HepG2 (cell line): ENCODE results near the gene THEMIS. TPM values are rescaled to one million over a fixed set of nuclear protein-coding genes. Genes with fewer than 3 reads are reported as not detected.

Experiments
- ATAC-seq: fragments of 200-7000 bp; cut with Tn5 transposase; 3 replicates; pipeline ENCODE4 v1.9.1; 2020; ENCODE audit warnings: mild to moderate bottlenecking, moderate library complexity
- Bru-seq: library from RNA; stranded (reverse); fragments of 400-500 nt; gene quantifications from one replicate; lab custom pipeline; 2021; lab: Mats Ljungman, UMichigan
- BruChase-seq, 2 experiments: library from RNA; stranded (reverse); fragments of 400-500 nt; gene quantifications; one replicate each; lab custom pipeline; 2021; lab: Mats Ljungman, UMichigan
- BruUV-seq: library from RNA; stranded (reverse); fragments of 400-500 nt; replicated peaks from 2 replicates; lab custom pipeline; 2021; lab: Mats Ljungman, UMichigan
- CTCF ChIA-PET: fragments of 300-600 bp; formaldehyde crosslinking; extraction: SDS; loops from one replicate; lab custom pipeline; 2021; ENCODE audit warnings: low total read pairs, inconsistent platforms, low intra/inter-chr PET ratio; lab: Yijun Ruan, JAX
- POLR2A ChIA-PET: fragments of 350-600 bp; sonication (Branson Sonifier 250); formaldehyde crosslinking; loops from one replicate; lab custom pipeline; 2020; ENCODE audit warnings: antibody characterized with exemption, inconsistent platforms; lab: Yijun Ruan, JAX
- DNase-seq: peaks from one replicate; pipeline ENCODE4 v3.0.0-alpha.2; 2015; ENCODE audit warnings: low spot score
- FAIRE-seq: peaks from 3 replicates; lab custom pipeline; 2011; peaks lifted over from hg19 to GRCh38; lab: Jason Lieb, UNC
- H2AFZ ChIP-seq: one replicate; pipeline ENCODE4 v1.6.1; 2011; ENCODE audit warnings: low read length, inconsistent platforms
- H3K27ac ChIP-seq: fragments of 300-600 bp; 3 replicates; pipeline ENCODE4 v1.8.0; 2011; ENCODE audit warnings: mixed run types, mild to moderate bottlenecking, mixed read lengths, low read length, inconsistent platforms; ENCODE audit not compliant: insufficient read depth; ENCODE audit errors: extremely low read length
- H3K27me3 ChIP-seq, 2 experiments: fragments of 200-600 bp in 1 of 2; 2 replicates in 1 of 2; 3 replicates in 1 of 2; pipeline versions ENCODE4 v1.6.0 to v1.8.0; 2011; ENCODE audit warnings: low read length in 2 of 2, mild to moderate bottlenecking in 2 of 2, moderate library complexity in 2 of 2, inconsistent platforms in 1 of 2; ENCODE audit not compliant: insufficient read depth in 2 of 2, control insufficient read depth in 1 of 2
- H3K36me3 ChIP-seq, 2 experiments: fragments of 200-600 bp in 1 of 2; replicated peaks in 1 of 2; 2 replicates in 1 of 2; 3 replicates in 1 of 2; pipeline versions ENCODE4 v1.5.1 to v1.8.0; 2011; ENCODE audit warnings: low read length in 2 of 2, inconsistent platforms in 1 of 2; ENCODE audit not compliant: insufficient read depth in 2 of 2, control insufficient read depth in 1 of 2
- H3K4me1 ChIP-seq: 2 replicates; pipeline ENCODE4 v1.5.1; 2012; ENCODE audit warnings: low read length, inconsistent platforms; ENCODE audit not compliant: insufficient read depth
- H3K4me2 ChIP-seq: 2 replicates; pipeline ENCODE4 v1.6.0; 2011; ENCODE audit warnings: low read depth, low read length, inconsistent platforms
- H3K4me3 ChIP-seq, 3 experiments: fragments of 200-600 bp in 1 of 3; sonication (generic), shearing (Covaris generic) in 1 of 3; replicated peaks in 1 of 3; 2 replicates each; pipeline ENCODE4 v1.5.1; 2011 to 2016; ENCODE audit warnings: low read length in 3 of 3, inconsistent platforms in 2 of 3, low read depth in 2 of 3, mild to moderate bottlenecking in 2 of 3, control low read depth in 1 of 3, mixed read lengths in 1 of 3; ENCODE audit not compliant: insufficient read depth in 1 of 3
- H3K79me2 ChIP-seq: one replicate; pipeline ENCODE4 v1.6.1; 2011; ENCODE audit warnings: low read length, inconsistent platforms; ENCODE audit not compliant: insufficient read depth
- H3K9ac ChIP-seq: 2 replicates; pipeline ENCODE4 v1.6.0; 2011; ENCODE audit warnings: mild to moderate bottlenecking, low read depth, low read length, inconsistent platforms; ENCODE audit not compliant: insufficient read depth
- H3K9me3 ChIP-seq: 2 replicates; pipeline ENCODE4 v1.5.1; 2012; ENCODE audit warnings: mild to moderate bottlenecking, low read length
- H4K20me1 ChIP-seq: 2 replicates; pipeline ENCODE4 v1.6.0; 2011; ENCODE audit warnings: inconsistent platforms, mild to moderate bottlenecking, low read length, moderate library complexity; ENCODE audit not compliant: insufficient read depth
- CCDC6 ChIP-seq: sonication (generic); formaldehyde crosslinking; IDR thresholded peaks from 2 replicates; pipeline ENCODE4 v1.8.1; 2022; ENCODE audit warnings: mild to moderate bottlenecking, missing genetic modification reagents, moderate library complexity
- EED ChIP-seq: sonication (generic); formaldehyde crosslinking; IDR thresholded peaks from 2 replicates; pipeline ENCODE4 v1.5.0; 2020; ENCODE audit warnings: mild to moderate bottlenecking, missing genetic modification reagents
- KLF6 ChIP-seq: IDR thresholded peaks from 2 replicates; pipeline ENCODE4 v1.8.0; 2016; ENCODE audit warnings: missing biosample characterization, missing genetic modification reagents
- MLLT10 ChIP-seq: sonication (generic); formaldehyde crosslinking; IDR thresholded peaks from 2 replicates; pipeline ENCODE4 v1.4.0; 2020; ENCODE audit warnings: missing genetic modification reagents
- SMYD3 ChIP-seq: sonication (generic); formaldehyde crosslinking; IDR thresholded peaks from 2 replicates; pipeline ENCODE4 v1.8.1; 2023; ENCODE audit warnings: mild to moderate bottlenecking, missing genetic modification reagents
- SP1 ChIP-seq, 2 experiments: fragments of 450-650 bp in 1 of 2; sonication (generic) in 1 of 2; formaldehyde crosslinking in 1 of 2; IDR thresholded peaks; 2 replicates each; pipeline versions ENCODE4 v1.4.0 to v1.6.1; 2016 to 2020; ENCODE audit warnings: missing genetic modification reagents in 1 of 2
- TGIF2 ChIP-seq: IDR thresholded peaks from 2 replicates; pipeline ENCODE4 v1.6.1; 2016; ENCODE audit warnings: control low read depth, missing compliant biosample characterization
- ZBTB33 ChIP-seq: sonication (generic); formaldehyde crosslinking; IDR thresholded peaks from 2 replicates; pipeline ENCODE4 v1.4.0; 2020; ENCODE audit warnings: missing genetic modification reagents
- ZNF619 ChIP-seq: sonication (generic); formaldehyde crosslinking; IDR thresholded peaks from 2 replicates; pipeline ENCODE4 v1.4.0; 2020; ENCODE audit warnings: mild to moderate bottlenecking, missing genetic modification reagents
- ZNF646 ChIP-seq: sonication (generic); formaldehyde crosslinking; IDR thresholded peaks from 2 replicates; pipeline ENCODE4 v1.9.0; 2021; ENCODE audit warnings: mild to moderate bottlenecking, missing genetic modification reagents
- WGBS: methylation state at CpG from one replicate; pipeline ENCODE4 v1.1.6; 2017; ENCODE audit warnings: low lambda C conversion rate; 5-methylcytosine and 5-hydroxymethylcytosine counted together
- in situ Hi-C: cut with HindIII; loops from 2 replicates; pipeline ENCODE4 v1.10.0; 2017; ENCODE audit warnings: low pct_unique_long_range_greater_than_20kb; ENCODE audit not compliant: extremely low pct_ligation_motif_present
- intact Hi-C: fragments of 100-400 bp; cut with micrococcal nuclease; formaldehyde crosslinking; loops from one replicate; pipeline ENCODE4 v1.10.0; 2022; ENCODE audit not compliant: unreplicated experiment
- long read RNA-seq, 2 experiments: library from RNA in 1 of 2; library from polyadenylated mRNA in 1 of 2; stranded (forward) in 1 of 2; unstranded in 1 of 2; transcript quantifications; one replicate each; pipeline ENCODE4 v2.0.0, GENCODE V29; 2019 to 2022
- polyA minus RNA-seq, 3 experiments: library from RNA; depleted of rRNA, polyadenylated mRNA; stranded (reverse); fragments of >200 nt; gene quantifications; 2 replicates each; pipeline ENCODE4 v1.2.3, GENCODE V29; 2011; ENCODE audit warnings: low replicate concordance in 1 of 3
- polyA plus RNA-seq, 8 experiments: library from polyadenylated mRNA; depleted of rRNA in 3 of 8; stranded (reverse) in 7 of 8; unstranded in 1 of 8; fragments of >200 nt; fragmentation: Illumina TruSeq in 4 of 8; extraction: Trizol in 4 of 8; gene quantifications; 2 replicates each; pipeline versions ENCODE4 v1.2.1 to v1.2.3, GENCODE V29; 2011 to 2016; ENCODE audit warnings: low read depth in 4 of 8, missing spikeins in 1 of 8, mixed read lengths in 1 of 8; ENCODE audit not compliant: insufficient read depth in 1 of 8
- total RNA-seq, 5 experiments: library from RNA; depleted of rRNA; stranded (reverse); fragments of >200 nt; fragmentation: Illumina TruSeq; extraction: Trizol; gene quantifications; 2 replicates each; pipeline ENCODE4 v1.2.3, GENCODE V29; 2016; ENCODE audit warnings: low read depth in 1 of 5

The THEMIS gene
- total RNA-seq (2016; rRNA removed; fragmentation: Illumina TruSeq; extraction: Trizol) (not detected in 2 replicates), polyA plus RNA-seq (2011; rRNA removed) (not detected in 2 replicates), polyA minus RNA-seq (2011; rRNA and poly(A)+ RNA removed; ENCODE audit: low replicate concordance) (not detected in 2 replicates), Bru-seq, nascent RNA (percentile 3 among the genes with signal in this experiment), BruChase-seq, experiment 1, labeled RNA remaining after a 6-hour chase (percentile 10 among the genes with signal in this experiment), BruChase-seq, experiment 2, labeled RNA remaining after a 2-hour chase (percentile 16 among the genes with signal in this experiment)
- not detected in 2 replicates for total RNA-seq (2016; cell fraction: cytosol; rRNA removed; fragmentation: Illumina TruSeq; extraction: Trizol; ENCODE audit: low read depth)
- not detected in 2 replicates for total RNA-seq (2016; cell fraction: insoluble cytoplasmic fraction; rRNA removed; fragmentation: Illumina TruSeq; extraction: Trizol)
- not detected in 2 replicates for total RNA-seq (2016; cell fraction: membrane; rRNA removed; fragmentation: Illumina TruSeq; extraction: Trizol)
- total RNA-seq (2016; cell fraction: nucleus; rRNA removed; fragmentation: Illumina TruSeq; extraction: Trizol) = not detected in 2 replicates
- not detected in 2 replicates for polyA plus RNA-seq (2011; cell fraction: cytosol; rRNA removed)
- not detected in 2 replicates for polyA plus RNA-seq (2011; cell fraction: nucleus; rRNA removed)
- not detected in 2 replicates for polyA plus RNA-seq (2012)
- not detected in 2 replicates for polyA plus RNA-seq (2016; cell fraction: cytosol; fragmentation: Illumina TruSeq; extraction: Trizol; ENCODE audit: low read depth)
- not detected in 2 replicates for polyA plus RNA-seq (2016; cell fraction: insoluble cytoplasmic fraction; fragmentation: Illumina TruSeq; extraction: Trizol; ENCODE audit: low read depth)
- not detected in 2 replicates for polyA plus RNA-seq (2016; cell fraction: membrane; fragmentation: Illumina TruSeq; extraction: Trizol; ENCODE audit: low read depth)
- polyA plus RNA-seq (2016; cell fraction: nucleus; fragmentation: Illumina TruSeq; extraction: Trizol; ENCODE audit: insufficient read depth, low read depth) = not detected in 2 replicates
- not detected in 2 replicates for polyA minus RNA-seq (2011; cell fraction: cytosol; rRNA and poly(A)+ RNA removed)
- not detected in 2 replicates for polyA minus RNA-seq (2011; cell fraction: nucleus; rRNA and poly(A)+ RNA removed)
- long read RNA-seq, experiment 1 = 0 reads
- long read RNA-seq, experiment 2 = 0 reads

DNA sequence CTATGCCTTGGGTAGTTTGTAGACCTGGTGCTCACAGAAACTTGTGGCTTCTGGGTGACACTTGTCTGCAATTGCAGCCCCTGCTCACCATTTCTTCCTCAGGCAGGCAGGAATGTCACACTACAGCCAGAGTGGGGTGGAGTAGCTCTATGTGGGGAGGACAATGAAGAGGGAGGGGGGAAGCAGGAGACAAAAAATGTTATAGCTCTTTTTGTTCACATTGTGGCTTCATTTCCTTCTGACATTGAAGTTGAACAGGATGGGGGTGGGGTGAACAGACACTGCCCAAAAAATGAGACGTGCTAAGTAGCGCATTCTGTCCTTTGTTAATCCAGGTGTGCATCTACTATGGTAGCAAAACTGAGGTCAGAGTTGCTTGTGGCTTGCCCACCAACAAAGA is at the start of gene THEMIS:
Gene THEMIS (minus strand): TSS at position 124 of the 400 bp plus-strand sequence. CDS start 126 bp downstream, outside the sequence.
- Histone ChIP-seq H2AFZ (no peak within 1 kb of the TSS), H4K20me1 (no peaks in the 10 kb centered on the region), H3K79me2 (no peaks in the 10 kb centered on the region), H3K4me2 (no peak within 1 kb of the TSS), H3K4me3 (no peak within 1 kb of the TSS), H3K9ac (no peak within 1 kb of the TSS), H3K27ac (no peak within 1 kb of the TSS), H3K4me1 (no peaks in the 10 kb centered on the region), H3K27me3 (no peaks in the 10 kb centered on the region), H3K36me3 (no peaks in the 10 kb centered on the region), H3K9me3 (no peaks in the 10 kb centered on the region)
- DNase-seq = no peak
- in situ Hi-C loops (no loop called here), intact Hi-C loops (no loop called here)
- no peak for ATAC-seq
- 44% methylated on average over 2 of the region's 2 CpGs for WGBS
- POLR2A ChIA-PET = no interaction called here
- BruUV-seq = no TSS peak
- no peak for FAIRE-seq
- CTCF ChIA-PET = no interaction called here
- no peak for TF ChIP-seq SMYD3 (CRISPR knock-in tag)
- no peak for TF ChIP-seq MLLT10 (CRISPR knock-in tag)
- TF ChIP-seq ZNF619 = no peak
- TF ChIP-seq EED = no peak
- no peak for TF ChIP-seq ZNF646
- no peak for TF ChIP-seq TGIF2 (CRISPR knock-in tag)
- TF ChIP-seq CCDC6 (CRISPR knock-in tag) = no peak
- TF ChIP-seq SP1 (IDR thresholded peaks at IDR 0.05) = no peak
- no peak for TF ChIP-seq SP1 (CRISPR knock-in tag; IDR thresholded peaks at IDR 0.05)
- TF ChIP-seq ZBTB33 (CRISPR knock-in tag) = no peak
- no peak for TF ChIP-seq KLF6 (CRISPR knock-in tag)
